Panc1 (cell line): ENCODE results near the gene ABCB8. TPM values are rescaled to one million over a fixed set of nuclear protein-coding genes. Genes with fewer than 3 reads are reported as not detected.

Experiments
- ATAC-seq: fragments of 200-7000 bp; cut with Tn5 transposase; 2 replicates; pipeline ENCODE4 v1.9.1; 2020; ENCODE audit warnings: mild to moderate bottlenecking, moderate library complexity
- BruUV-seq: library from RNA; stranded (reverse); fragments of 400-500 nt; replicated peaks from 2 replicates; lab custom pipeline; 2021; lab: Mats Ljungman, UMichigan
- CTCF ChIA-PET: fragments of 300-600 bp; sonication (Branson Sonifier 250); formaldehyde crosslinking; loops from one replicate; lab custom pipeline; 2022; ENCODE audit warnings: antibody characterized with exemption; lab: Charles Lee
- POLR2A ChIA-PET: fragments of 300-600 bp; sonication (Branson Sonifier 250); formaldehyde crosslinking; loops from one replicate; lab custom pipeline; 2022; ENCODE audit warnings: antibody characterized with exemption; lab: Charles Lee
- DNase-seq: peaks from one replicate; pipeline ENCODE4 v3.0.0-alpha.2; 2010; ENCODE audit warnings: low read depth, low spot score
- H3K27ac ChIP-seq: 2 replicates; pipeline ENCODE4 v1.5.1; 2011; ENCODE audit warnings: mild to moderate bottlenecking, low read length, inconsistent platforms
- H3K27me3 ChIP-seq: fragments of 200-500 bp; sonication (Bioruptor generic); 2 replicates; pipeline ENCODE4 v1.6.0; 2014; ENCODE audit warnings: low read length, inconsistent platforms; ENCODE audit not compliant: control insufficient read depth, insufficient read depth
- H3K36me3 ChIP-seq: fragments of 200-500 bp; sonication (Bioruptor generic); 2 replicates; pipeline ENCODE4 v1.5.1; 2014; ENCODE audit warnings: inconsistent platforms, mild to moderate bottlenecking, low read length, moderate library complexity; ENCODE audit not compliant: control insufficient read depth, insufficient read depth
- H3K4me1 ChIP-seq: 2 replicates; pipeline ENCODE4 v1.5.1; 2011; ENCODE audit warnings: inconsistent platforms, mild to moderate bottlenecking, low read length, moderate library complexity; ENCODE audit not compliant: control insufficient read depth, insufficient read depth
- H3K4me3 ChIP-seq, 2 experiments: 2 replicates each; pipeline ENCODE4 v1.5.1; 2011 to 2012; ENCODE audit warnings: low read depth in 2 of 2, low read length in 2 of 2, mild to moderate bottlenecking in 2 of 2, inconsistent platforms in 1 of 2, moderate library complexity in 1 of 2
- H3K9me3 ChIP-seq: fragments of 200-500 bp; sonication (Bioruptor generic); 2 replicates; pipeline ENCODE4 v1.5.1; 2014; ENCODE audit warnings: low read depth, mild to moderate bottlenecking, inconsistent platforms, low read length, moderate library complexity; ENCODE audit not compliant: control insufficient read depth, insufficient read depth
- POLR2AphosphoS5 ChIP-seq: IDR thresholded peaks from 2 replicates; pipeline ENCODE4 v1.6.1; 2012; ENCODE audit warnings: mild to moderate bottlenecking, low read depth, low read length, moderate library complexity
- SIN3A ChIP-seq: IDR thresholded peaks from 2 replicates; pipeline ENCODE4 v1.6.1; 2012; ENCODE audit warnings: low read depth, mild to moderate bottlenecking, low read length, moderate library complexity, borderline replicate concordance; ENCODE audit not compliant: insufficient read depth
- TCF7L2 ChIP-seq: IDR thresholded peaks from 2 replicates; pipeline ENCODE4 v1.6.1; 2011; ENCODE audit warnings: mild to moderate bottlenecking, low read depth, low read length, inconsistent platforms
- in situ Hi-C: cut with HindIII; loops from 2 replicates; pipeline ENCODE4 v1.10.0; 2016; ENCODE audit warnings: low sequenced_read_pairs, low pct_unique_long_range_greater_than_20kb
- intact Hi-C: fragments of 100-400 bp; cut with micrococcal nuclease; formaldehyde crosslinking; loops from one replicate; pipeline ENCODE4 v1.10.0; 2022; ENCODE audit not compliant: unreplicated experiment
- total RNA-seq: library from RNA; stranded (reverse); gene quantifications from one replicate; pipeline ENCODE4 v1.2.1, GENCODE V29; 2021; ENCODE audit not compliant: unreplicated experiment
- TF ChIP-seq, protein P1 (sequence below): fragments of 450-650 bp; IDR thresholded peaks from 2 replicates; pipeline ENCODE4 v1.5.1; 2017; ENCODE audit warnings: mild to moderate bottlenecking
- TF ChIP-seq, protein P2 (sequence below), 2 experiments: IDR thresholded peaks; 2 replicates each; pipeline ENCODE4 v1.6.1; 2011 to 2012; ENCODE audit warnings: low read depth in 2 of 2, control low read depth in 1 of 2, low read length in 1 of 2, mild to moderate bottlenecking in 1 of 2, moderate library complexity in 1 of 2; ENCODE audit not compliant: insufficient read depth in 1 of 2

Gene ABCB8
- total RNA-seq, 1 experiment from 2014 or later, result 49.8 TPM

DNA sequence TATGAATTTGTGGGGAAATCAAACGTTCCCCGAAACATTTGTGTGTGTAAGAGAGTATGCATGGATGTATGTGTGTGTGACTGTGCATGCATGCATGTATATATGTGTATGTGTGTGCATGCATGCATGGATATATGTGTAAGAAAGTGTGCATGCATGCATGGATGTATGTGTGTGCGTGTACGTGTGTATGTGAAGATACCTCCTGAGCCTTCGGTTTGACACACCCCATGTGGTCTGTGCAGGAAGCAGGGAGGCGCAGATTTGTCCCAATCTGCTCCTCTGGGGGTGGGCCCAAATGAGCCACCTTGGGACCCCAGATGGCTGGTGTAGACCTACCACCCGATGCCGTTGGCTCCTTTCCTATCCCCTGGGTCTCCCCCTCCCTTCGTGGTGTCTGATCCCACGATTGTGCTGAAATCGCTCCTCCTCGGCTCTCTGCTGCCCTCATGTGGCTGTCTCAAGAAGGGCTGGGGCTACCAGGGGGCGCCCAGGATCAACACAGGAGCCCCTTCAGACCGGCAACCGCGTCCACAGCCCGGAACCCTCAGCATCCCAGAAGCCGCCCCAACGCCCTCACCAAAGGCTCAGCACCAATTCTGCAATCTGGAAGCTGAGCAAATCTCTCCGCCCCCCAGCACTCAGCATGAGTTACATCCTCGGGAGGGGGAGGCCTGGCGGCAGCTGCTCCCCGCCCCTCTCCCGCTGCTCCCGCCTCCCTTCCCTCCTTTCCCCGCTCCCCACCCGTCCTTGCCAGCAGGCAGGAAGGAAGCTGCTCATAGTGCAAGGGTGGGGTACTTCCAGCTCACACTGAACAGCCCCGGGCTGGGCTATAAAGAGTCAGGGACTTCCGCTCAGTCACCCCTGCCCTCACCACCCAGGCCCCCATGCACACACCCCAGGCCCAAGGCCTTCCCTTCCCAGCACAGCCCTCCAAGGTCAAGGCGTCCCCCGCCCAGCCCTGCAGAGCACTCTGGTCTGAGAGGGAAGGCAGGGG is 39.7 kb upstream of the ABCB8 start:
- no peaks in the 10 kb centered on the region for H3K27me3 ChIP-seq
- ATAC-seq (peak; percentile 58), DNase-seq (no peak)
- in situ Hi-C loops, result no loop called here
- H3K27ac ChIP-seq, result no peak overlapping the region
- H3K4me3 ChIP-seq, result no peak overlapping the region
- no peaks in the 10 kb centered on the region for H3K36me3 ChIP-seq
- no peak for TF ChIP-seq SIN3A
- TF ChIP-seq, protein P1, sequence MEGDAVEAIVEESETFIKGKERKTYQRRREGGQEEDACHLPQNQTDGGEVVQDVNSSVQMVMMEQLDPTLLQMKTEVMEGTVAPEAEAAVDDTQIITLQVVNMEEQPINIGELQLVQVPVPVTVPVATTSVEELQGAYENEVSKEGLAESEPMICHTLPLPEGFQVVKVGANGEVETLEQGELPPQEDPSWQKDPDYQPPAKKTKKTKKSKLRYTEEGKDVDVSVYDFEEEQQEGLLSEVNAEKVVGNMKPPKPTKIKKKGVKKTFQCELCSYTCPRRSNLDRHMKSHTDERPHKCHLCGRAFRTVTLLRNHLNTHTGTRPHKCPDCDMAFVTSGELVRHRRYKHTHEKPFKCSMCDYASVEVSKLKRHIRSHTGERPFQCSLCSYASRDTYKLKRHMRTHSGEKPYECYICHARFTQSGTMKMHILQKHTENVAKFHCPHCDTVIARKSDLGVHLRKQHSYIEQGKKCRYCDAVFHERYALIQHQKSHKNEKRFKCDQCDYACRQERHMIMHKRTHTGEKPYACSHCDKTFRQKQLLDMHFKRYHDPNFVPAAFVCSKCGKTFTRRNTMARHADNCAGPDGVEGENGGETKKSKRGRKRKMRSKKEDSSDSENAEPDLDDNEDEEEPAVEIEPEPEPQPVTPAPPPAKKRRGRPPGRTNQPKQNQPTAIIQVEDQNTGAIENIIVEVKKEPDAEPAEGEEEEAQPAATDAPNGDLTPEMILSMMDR, result peak; percentile 90
- BruUV-seq, result no TSS peak
- intact Hi-C loops, result loop anchor here (2.0 to 5.0 kb wide), 2 partner anchors 90 to 211 kb away; no protein-coding TSS in a partner anchor
- no peaks in the 10 kb centered on the region for H3K4me1 ChIP-seq
- POLR2A ChIA-PET, result no interaction called here
- CTCF ChIA-PET, result interaction anchor here (0.6 to 1.0 kb wide), 4 partner anchors 22 to 580 kb away, joined by 3 to 9 read pairs (median 6); no protein-coding TSS in a partner anchor
- H3K9me3 ChIP-seq, result peaks cover 10% of the 10 kb centered on the region

DNA sequence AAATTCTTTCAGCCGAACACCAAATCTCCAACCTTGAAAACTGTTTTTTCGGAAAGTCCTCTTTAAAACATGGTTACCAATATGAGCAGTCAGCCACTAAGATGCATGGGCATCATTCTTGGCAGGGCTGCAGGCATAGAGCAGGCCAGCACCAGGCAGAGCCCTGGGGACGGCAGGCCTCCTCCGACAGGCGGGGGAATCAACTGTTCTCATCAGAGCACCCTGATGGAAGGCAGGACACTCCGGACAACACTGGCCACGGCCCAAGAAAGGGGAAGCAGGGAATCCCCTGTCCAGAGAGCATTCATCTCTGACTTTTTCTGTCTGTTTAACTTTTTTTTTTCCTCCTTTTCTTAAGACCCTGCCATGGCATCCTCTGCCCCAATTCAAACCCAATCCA is 38.8 kb upstream of the ABCB8 start:
- no peak overlapping the region for H3K27ac ChIP-seq
- in situ Hi-C loops, result no loop called here

More for the DNA sequence above, 38.8 kb upstream of the ABCB8 start:
- intact Hi-C loops, result loop anchor here (2.0 to 5.0 kb wide), 2 partner anchors 91 to 212 kb away; no protein-coding TSS in a partner anchor
- Histone ChIP-seq H3K9me3 (peaks cover 10% of the 10 kb centered on the region), H3K36me3 (no peaks in the 10 kb centered on the region), H3K4me1 (no peaks in the 10 kb centered on the region; the same call in 1 of the 2 replicates), H3K27me3 (no peaks in the 10 kb centered on the region), H3K4me3 (no peak overlapping the region)
- BruUV-seq, result no TSS peak
- POLR2A ChIA-PET, result no interaction called here
- TF ChIP-seq, protein P2, sequence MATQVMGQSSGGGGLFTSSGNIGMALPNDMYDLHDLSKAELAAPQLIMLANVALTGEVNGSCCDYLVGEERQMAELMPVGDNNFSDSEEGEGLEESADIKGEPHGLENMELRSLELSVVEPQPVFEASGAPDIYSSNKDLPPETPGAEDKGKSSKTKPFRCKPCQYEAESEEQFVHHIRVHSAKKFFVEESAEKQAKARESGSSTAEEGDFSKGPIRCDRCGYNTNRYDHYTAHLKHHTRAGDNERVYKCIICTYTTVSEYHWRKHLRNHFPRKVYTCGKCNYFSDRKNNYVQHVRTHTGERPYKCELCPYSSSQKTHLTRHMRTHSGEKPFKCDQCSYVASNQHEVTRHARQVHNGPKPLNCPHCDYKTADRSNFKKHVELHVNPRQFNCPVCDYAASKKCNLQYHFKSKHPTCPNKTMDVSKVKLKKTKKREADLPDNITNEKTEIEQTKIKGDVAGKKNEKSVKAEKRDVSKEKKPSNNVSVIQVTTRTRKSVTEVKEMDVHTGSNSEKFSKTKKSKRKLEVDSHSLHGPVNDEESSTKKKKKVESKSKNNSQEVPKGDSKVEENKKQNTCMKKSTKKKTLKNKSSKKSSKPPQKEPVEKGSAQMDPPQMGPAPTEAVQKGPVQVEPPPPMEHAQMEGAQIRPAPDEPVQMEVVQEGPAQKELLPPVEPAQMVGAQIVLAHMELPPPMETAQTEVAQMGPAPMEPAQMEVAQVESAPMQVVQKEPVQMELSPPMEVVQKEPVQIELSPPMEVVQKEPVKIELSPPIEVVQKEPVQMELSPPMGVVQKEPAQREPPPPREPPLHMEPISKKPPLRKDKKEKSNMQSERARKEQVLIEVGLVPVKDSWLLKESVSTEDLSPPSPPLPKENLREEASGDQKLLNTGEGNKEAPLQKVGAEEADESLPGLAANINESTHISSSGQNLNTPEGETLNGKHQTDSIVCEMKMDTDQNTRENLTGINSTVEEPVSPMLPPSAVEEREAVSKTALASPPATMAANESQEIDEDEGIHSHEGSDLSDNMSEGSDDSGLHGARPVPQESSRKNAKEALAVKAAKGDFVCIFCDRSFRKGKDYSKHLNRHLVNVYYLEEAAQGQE (IDR thresholded peaks at IDR 0.05; ENCODE audit: insufficient read depth in 1 of 2, low read depth in 2 of 2, low read length in 1 of 2), result no peak
- TF ChIP-seq POLR2AphosphoS5 (no peak), TCF7L2 (no peak), SIN3A (no peak)
- TF ChIP-seq, protein P1, result no peak
- CTCF ChIA-PET, result interaction anchor here (0.6 to 1.0 kb wide), 3 partner anchors 26 to 581 kb away, joined by 3 to 9 read pairs (median 9); no protein-coding TSS in a partner anchor
- ATAC-seq (no peak), DNase-seq (no peak)
